CD14-positive monocyte (primary cell): ENCODE data around the gene SULF2. TPM values are rescaled to one million over a fixed set of nuclear protein-coding genes. Genes with fewer than 3 reads are reported as not detected.
A peak's percentile ranks its signal among the peaks of the same experiment; 100 is the strongest.

Experiments
- DNase-seq, 3 donors: peaks; one replicate each; pipeline ENCODE4 v3.0.0-alpha.2; 2011 to 2022
- H2AFZ ChIP-seq: 2 replicates; pipeline ENCODE4 v1.6.0; 2012; ENCODE audit warnings: mild to moderate bottlenecking, low read depth, low read length, inconsistent platforms; ENCODE audit not compliant: insufficient read depth, poor library complexity, severe bottlenecking
- H3K27ac ChIP-seq, 2 donors: 1 replicate in 1 of 2; 2 replicates in 1 of 2; pipeline ENCODE4 v1.5.1; 2012 to 2013; ENCODE audit warnings: low read length in 2 of 2, control low read depth in 1 of 2, inconsistent platforms in 1 of 2, low read depth in 1 of 2, mild to moderate bottlenecking in 1 of 2
- H3K27me3 ChIP-seq, 2 donors: one replicate each; pipeline versions ENCODE4 v1.6.0 to v1.6.1; 2011 to 2013; ENCODE audit warnings: low read length in 2 of 2; ENCODE audit not compliant: control insufficient read depth in 2 of 2, insufficient read depth in 2 of 2
- H3K36me3 ChIP-seq, 2 donors: replicated peaks in 1 of 2; 1 replicate in 1 of 2; 2 replicates in 1 of 2; pipeline versions ENCODE4 v1.5.1 to v1.6.1; 2012 to 2013; ENCODE audit warnings: low read length in 2 of 2, control low read depth in 1 of 2, inconsistent platforms in 1 of 2, mild to moderate bottlenecking in 1 of 2; ENCODE audit not compliant: insufficient read depth in 2 of 2, control insufficient read depth in 1 of 2
- H3K4me1 ChIP-seq, 2 donors: 1 replicate in 1 of 2; 2 replicates in 1 of 2; pipeline versions ENCODE4 v1.5.1 to v1.6.1; 2012 to 2013; ENCODE audit warnings: low read length in 2 of 2, control low read depth in 1 of 2, inconsistent platforms in 1 of 2, mild to moderate bottlenecking in 1 of 2, moderate library complexity in 1 of 2; ENCODE audit not compliant: insufficient read depth in 2 of 2, control insufficient read depth in 1 of 2
- H3K4me2 ChIP-seq: replicated peaks from 2 replicates; pipeline ENCODE3; 2012; ENCODE audit warnings: low read length, moderate library complexity, mild to moderate bottlenecking; ENCODE audit not compliant: poor library complexity, severe bottlenecking; ENCODE audit errors: extremely low read depth
- H3K4me3 ChIP-seq, 3 experiments: fragments of 200-600 bp in 1 of 3; sonication (generic) in 1 of 3; replicated peaks in 1 of 3; 1 replicate in 2 of 3; 2 replicates in 1 of 3; pipeline ENCODE4 v1.5.1; 2011 to 2013; ENCODE audit warnings: low read length in 3 of 3, mild to moderate bottlenecking in 3 of 3, control low read depth in 2 of 3, low read depth in 2 of 3, inconsistent platforms in 1 of 3, moderate library complexity in 1 of 3
- H3K79me2 ChIP-seq: 2 replicates; pipeline ENCODE4 v1.6.0; 2012; ENCODE audit warnings: mild to moderate bottlenecking, control low read depth, inconsistent platforms, low read length, moderate library complexity; ENCODE audit not compliant: insufficient read depth
- H3K9ac ChIP-seq: 2 replicates; pipeline ENCODE4 v1.6.0; 2017; ENCODE audit warnings: low read length, mild to moderate bottlenecking; ENCODE audit not compliant: insufficient read depth, poor library complexity, severe bottlenecking
- H3K9me3 ChIP-seq, 2 donors: replicated peaks in 1 of 2; 1 replicate in 1 of 2; 2 replicates in 1 of 2; pipeline versions ENCODE4 v1.5.1 to v1.6.1; 2012 to 2013; ENCODE audit warnings: low read length in 2 of 2, control low read depth in 1 of 2; ENCODE audit not compliant: control insufficient read depth in 1 of 2, insufficient read depth in 1 of 2
- H4K20me1 ChIP-seq: 2 replicates; pipeline ENCODE4 v1.6.0; 2012; ENCODE audit warnings: mild to moderate bottlenecking, low read length, control low read depth, moderate library complexity; ENCODE audit not compliant: insufficient read depth
- H3K27ac Mint-ChIP-seq, 7 donors: one replicate each; pipeline ENCODE4 v1.8.0; 2020; ENCODE audit warnings: mild to moderate bottlenecking in 7 of 7, mixed read lengths in 7 of 7, moderate library complexity in 6 of 7, inconsistent platforms in 2 of 7
- H3K27me3 Mint-ChIP-seq, 3 donors: one replicate each; pipeline ENCODE4 v1.8.0; 2021 to 2022; ENCODE audit warnings: low read depth in 3 of 3, mild to moderate bottlenecking in 3 of 3, mixed read lengths in 3 of 3, moderate library complexity in 3 of 3, inconsistent platforms in 1 of 3
- H3K36me3 Mint-ChIP-seq, 2 donors: one replicate each; pipeline ENCODE4 v1.8.0; 2020; ENCODE audit warnings: mixed read lengths in 2 of 2, inconsistent platforms in 1 of 2, mild to moderate bottlenecking in 1 of 2
- H3K4me1 Mint-ChIP-seq: one replicate; pipeline ENCODE4 v1.8.0; 2020; ENCODE audit warnings: mild to moderate bottlenecking, mixed read lengths
- H3K4me3 Mint-ChIP-seq, 2 donors: one replicate each; pipeline ENCODE4 v1.8.0; 2020; ENCODE audit warnings: mild to moderate bottlenecking in 2 of 2, mixed read lengths in 2 of 2, moderate library complexity in 1 of 2
- H3K9me3 Mint-ChIP-seq, 7 donors: one replicate each; pipeline ENCODE4 v1.8.0; 2020 to 2022; ENCODE audit warnings: mixed read lengths in 7 of 7, mild to moderate bottlenecking in 6 of 7, moderate library complexity in 6 of 7, inconsistent platforms in 2 of 7
- CTCF ChIP-seq: fragments of 200-600 bp; IDR thresholded peaks from one replicate; pipeline ENCODE4 v1.8.0; 2022; ENCODE audit warnings: antibody characterized with exemption, mild to moderate bottlenecking
- whole genome bisulfite sequencing: methylation state at CpG from one replicate; pipeline ENCODE4 v1.1.5; 2013; ENCODE audit warnings: missing lambda C conversion rate; ENCODE audit not compliant: insufficient coverage; 5-methylcytosine and 5-hydroxymethylcytosine counted together
- intact Hi-C, 2 donors: fragments of 100-400 bp; cut with micrococcal nuclease; formaldehyde crosslinking; loops; one replicate each; pipeline versions ENCODE4 v1.15.0 to v1.15.1; 2023
- polyA plus RNA-seq, 3 donors: library from polyadenylated mRNA; depleted of rRNA in 1 of 3; unstranded in 2 of 3; stranded (reverse) in 1 of 3; fragments of 300-500 nt in 2 of 3; fragments of >200 nt in 1 of 3; fragmentation: Illumina TruSeq in 2 of 3; gene quantifications; 1 replicate in 2 of 3; 2 replicates in 1 of 3; pipeline ENCODE4 v1.2.3, GENCODE V29; 2012 to 2021

SULF2 gene
- polyA plus RNA-seq, 3 donors: 60.3 to 156 (median 75.5) TPM

- intact Hi-C loops: no loop called here
- Histone ChIP-seq H3K27me3 (no peaks in the 10 kb centered on the region), H3K4me3 (no peak overlapping the region), H2AFZ (no peak overlapping the region), H3K27ac (no peak overlapping the region), H3K79me2 (no peaks in the 10 kb centered on the region), H3K36me3 (peaks cover 75 to 98% of the 10 kb centered on the region in 2 donors), H3K4me2 (no peak overlapping the region), H3K9me3 (no peaks in the 10 kb centered on the region), H3K9ac (no peak overlapping the region), H3K4me1 (no peaks in the 10 kb centered on the region), H4K20me1 (peaks cover 94% of the 10 kb centered on the region)
- no peak for DNase-seq
- Mint-ChIP-seq H3K9me3 (peaks cover 0 to 2% (median 0%) of the 10 kb centered on the region in 7 donors), H3K4me1 (peaks cover 2% of the 10 kb centered on the region), H3K4me3 (no peak overlapping the region), H3K27ac (peak overlapping the region in 1 of 7 donors; percentile 40), H3K27me3 (peaks cover 0 to 7% (median 5%) of the 10 kb centered on the region in 3 donors), H3K36me3 (peaks cover 86 to 98% of the 10 kb centered on the region in 2 donors)
- TF ChIP-seq CTCF: no peak
- WGBS: 43% methylated on average over 2 of the region's 5 CpGs
Measured at GRCh38 chr20:47667086-47667485, 118.2 kb downstream of the SULF2 start.

- no peaks in the 10 kb centered on the region for H3K4me1 ChIP-seq
- peaks cover 0 to 7% (median 5%) of the 10 kb centered on the region in 3 donors for H3K27me3 Mint-ChIP-seq
- no peaks in the 10 kb centered on the region for H3K27me3 ChIP-seq
- H3K27ac ChIP-seq: no peak overlapping the region
- peaks cover 94% of the 10 kb centered on the region for H4K20me1 ChIP-seq
- H3K36me3 ChIP-seq: peaks cover 77 to 98% of the 10 kb centered on the region in 2 donors
- 99% methylated on average over 18 of the region's 19 CpGs for WGBS
- TF ChIP-seq CTCF: no peak
- no peak overlapping the region for H3K4me3 ChIP-seq
- no peaks in the 10 kb centered on the region for H3K9me3 ChIP-seq
- no peak for DNase-seq
- H3K4me1 Mint-ChIP-seq: peaks cover 2% of the 10 kb centered on the region
- no peaks in the 10 kb centered on the region for H3K79me2 ChIP-seq
- peak overlapping the region in 1 of 7 donors; percentile 14 for H3K27ac Mint-ChIP-seq
- H3K9ac ChIP-seq: no peak overlapping the region
- intact Hi-C loops: no loop called here
- H3K4me3 Mint-ChIP-seq: no peak overlapping the region
- peaks cover 86 to 98% of the 10 kb centered on the region in 2 donors for H3K36me3 Mint-ChIP-seq
- H2AFZ ChIP-seq: no peak overlapping the region
- H3K4me2 ChIP-seq: no peak overlapping the region
- H3K9me3 Mint-ChIP-seq: peaks cover 0 to 2% (median 0%) of the 10 kb centered on the region in 7 donors
Measured at GRCh38 chr20:47666304-47666703, 119.0 kb downstream of the SULF2 start.
